GM18951 (cell line): ENCODE results near the gene STYX.
"Not testable (repeated sequence)": the region's sequence is repeated elsewhere in the genome, so short reads cannot be mapped to it uniquely, and the experiment has no call there.

ENCODE experiments used
- POLR2A ChIP-seq: IDR thresholded peaks from 4 replicates; pipeline ENCODE4 v1.6.1; 2011; ENCODE audit warnings: mild to moderate bottlenecking; ENCODE audit not compliant: insufficient read length, insufficient read depth; ENCODE audit errors: extremely low read depth
- in situ Hi-C: fragments of 300-500 bp; cut with MboI; formaldehyde crosslinking; loops from one replicate; pipeline ENCODE4 v1.12.0; 2022; ENCODE audit warnings: low sequenced_read_pairs, mixed read lengths, inconsistent platforms; ENCODE audit not compliant: unreplicated experiment

STYX gene

GRCh38 chr14:52735921-52736489 lies 6.0 kb downstream of the STYX start:
- TF ChIP-seq POLR2A: no peak
- in situ Hi-C loops: no loop called here

GRCh38 chr14:52738409-52738808 lies 8.4 kb downstream of the STYX start:
- in situ Hi-C loops: no loop called here
- TF ChIP-seq POLR2A: no peak

GRCh38 chr14:52740751-52741150 lies 10.8 kb downstream of the STYX start:
- in situ Hi-C loops: no loop called here
- no peak for TF ChIP-seq POLR2A

- in situ Hi-C loops: no loop called here
- TF ChIP-seq POLR2A: no peak
Measured at GRCh38 chr14:52741865-52742264, 11.9 kb downstream of the STYX start.

GRCh38 chr14:52748647-52749292 lies 18.8 kb downstream of the STYX start:
- no peak for TF ChIP-seq POLR2A
- in situ Hi-C loops: no loop called here

- in situ Hi-C loops: no loop called here
- no peak for TF ChIP-seq POLR2A
Measured at GRCh38 chr14:52755607-52756316, 25.8 kb downstream of the STYX start.

GRCh38 chr14:52759145-52759544 lies 29.2 kb downstream of the STYX start:
- TF ChIP-seq POLR2A: no peak
- in situ Hi-C loops: no loop called here

GRCh38 chr14:52762923-52763322 lies 33.0 kb downstream of the STYX start:
- in situ Hi-C loops: not testable (repeated sequence)

- no peak for TF ChIP-seq POLR2A
- in situ Hi-C loops: no loop called here
Measured at GRCh38 chr14:52767058-52767833, 37.3 kb downstream of the STYX start.

- in situ Hi-C loops: no loop called here
- no peak for TF ChIP-seq POLR2A
Measured at GRCh38 chr14:52769887-52770286, 39.9 kb downstream of the STYX start.

GRCh38 chr14:52776816-52777215 lies 46.9 kb downstream of the STYX start:
- no peak for TF ChIP-seq POLR2A
- in situ Hi-C loops: no loop called here

GRCh38 chr14:52778702-52779101 lies 48.7 kb downstream of the STYX start:
- no peak for TF ChIP-seq POLR2A
- in situ Hi-C loops: no loop called here

- TF ChIP-seq POLR2A: no peak
- in situ Hi-C loops: no loop called here
Measured at GRCh38 chr14:52780893-52781292, 50.9 kb downstream of the STYX start.
